K562 (cell line): Measurements from ENCODE around the gene TRMU. TPM values are rescaled to one million over a fixed set of nuclear protein-coding genes. Genes with fewer than 3 reads are reported as not detected.

Experiments
- ATAC-seq: fragments of 200-7000 bp; cut with Tn5 transposase; 3 replicates; pipeline ENCODE4 v1.9.1; 2020; ENCODE audit warnings: moderate library complexity
- BruUV-seq: library from RNA; stranded (reverse); fragments of 400-500 nt; replicated peaks from 2 replicates; lab custom pipeline; 2021; lab: Mats Ljungman, UMichigan
- CTCF ChIA-PET: fragments of 300-600 bp; formaldehyde crosslinking; extraction: SDS; loops from one replicate; lab custom pipeline; 2021; ENCODE audit warnings: low intra/inter-chr PET ratio; lab: Yijun Ruan, JAX
- POLR2A ChIA-PET: fragments of 300-600, 350-650 bp; sonication (Branson Sonifier 250); formaldehyde crosslinking; extraction: SDS; loops from one replicate; lab custom pipeline; 2021; ENCODE audit warnings: antibody characterized with exemption, inconsistent platforms; lab: Yijun Ruan, JAX
- DNase-seq, 4 experiments: peaks; one replicate each; pipeline versions ENCODE4 v3.0.0 to v3.0.0-alpha.2; 2011 to 2018; ENCODE audit warnings: low spot score in 3 of 4, mixed read lengths in 3 of 4; ENCODE audit errors: extremely low read depth in 1 of 4
- FAIRE-seq: peaks from 2 replicates; lab custom pipeline; 2011; peaks lifted over from hg19 to GRCh38; lab: Jason Lieb, UNC
- H2AFZ ChIP-seq: 2 replicates; pipeline ENCODE4 v1.6.0; 2011; ENCODE audit warnings: low read depth, low read length, control low read depth, inconsistent platforms
- H3K27ac ChIP-seq: fragments of 200-600 bp; 3 replicates; pipeline ENCODE4 v1.8.0; 2011; ENCODE audit warnings: low read depth, mild to moderate bottlenecking, control low read depth, inconsistent platforms, low read length, moderate library complexity, mixed read lengths; ENCODE audit errors: extremely low read depth
- H3K27me3 ChIP-seq, 2 experiments: fragments of 300-600 bp in 1 of 2; 2 replicates in 1 of 2; 3 replicates in 1 of 2; pipeline versions ENCODE4 v1.6.0 to v1.8.0; 2011; ENCODE audit warnings: inconsistent platforms in 2 of 2, low read length in 2 of 2, mild to moderate bottlenecking in 1 of 2, mixed read lengths in 1 of 2, moderate library complexity in 1 of 2; ENCODE audit not compliant: control insufficient read depth in 2 of 2, insufficient read depth in 2 of 2
- H3K36me3 ChIP-seq: fragments of 300-600 bp; 3 replicates; pipeline ENCODE4 v1.8.0; 2011; ENCODE audit warnings: mild to moderate bottlenecking, low read length, inconsistent platforms; ENCODE audit not compliant: control insufficient read depth, insufficient read depth
- H3K4me1 ChIP-seq, 2 experiments: fragments of 200-600 bp in 1 of 2; replicated peaks in 1 of 2; 2 replicates in 1 of 2; 3 replicates in 1 of 2; pipeline versions ENCODE4 v1.5.1 to v1.8.0; 2011; ENCODE audit warnings: inconsistent platforms in 2 of 2, low read length in 2 of 2, mild to moderate bottlenecking in 1 of 2, mixed read lengths in 1 of 2, moderate library complexity in 1 of 2; ENCODE audit not compliant: control insufficient read depth in 2 of 2, insufficient read depth in 2 of 2
- H3K4me2 ChIP-seq: 2 replicates; pipeline ENCODE4 v1.6.1; 2011; ENCODE audit warnings: low read length, control low read depth, inconsistent platforms, mixed read lengths; ENCODE audit not compliant: insufficient read depth
- H3K4me3 ChIP-seq: fragments of 200-600 bp; sonication (generic), shearing (Covaris generic); 2 replicates; pipeline ENCODE4 v1.5.1; 2016; ENCODE audit warnings: control low read depth, inconsistent platforms
- H3K79me2 ChIP-seq: fragments of 200-600 bp; 3 replicates; pipeline ENCODE4 v1.8.0; 2011; ENCODE audit warnings: low read length, inconsistent platforms; ENCODE audit not compliant: control insufficient read depth, insufficient read depth
- H3K9ac ChIP-seq, 2 experiments: 2 replicates each; pipeline versions ENCODE4 v1.6.0 to v1.6.1; 2011; ENCODE audit warnings: low read depth in 2 of 2, low read length in 2 of 2, control low read depth in 1 of 2, inconsistent platforms in 1 of 2, mild to moderate bottlenecking in 1 of 2, mixed read lengths in 1 of 2; ENCODE audit not compliant: insufficient read depth in 1 of 2
- H3K9me1 ChIP-seq: one replicate; pipeline ENCODE4 v1.6.0; 2011; ENCODE audit warnings: inconsistent platforms, mild to moderate bottlenecking, low read length, moderate library complexity; ENCODE audit not compliant: control insufficient read depth, insufficient read depth
- H3K9me3 ChIP-seq: replicated peaks from 2 replicates; pipeline ENCODE4 v1.5.1; 2011; ENCODE audit warnings: low read depth, low read length, inconsistent platforms; ENCODE audit not compliant: control insufficient read depth, insufficient read depth
- H4K20me1 ChIP-seq: replicated peaks from 2 replicates; pipeline ENCODE4 v1.6.1; 2011; ENCODE audit warnings: low read length, inconsistent platforms, mixed read lengths; ENCODE audit not compliant: control insufficient read depth, insufficient read depth
- RBM15 ChIP-seq: fragments of 200-400 bp; formaldehyde crosslinking; IDR thresholded peaks from 2 replicates; pipeline ENCODE4 v1.6.1; 2018; ENCODE audit warnings: mild to moderate bottlenecking, low read length, moderate library complexity; ENCODE audit not compliant: insufficient read depth
- STAG1 ChIP-seq: sonication (generic); formaldehyde crosslinking; IDR thresholded peaks from 2 replicates; pipeline ENCODE4 v1.5.0; 2020; ENCODE audit warnings: missing genetic modification reagents, borderline replicate concordance
- WGBS: fragments of 100-300 bp; shearing (Covaris generic); methylation state at CpG from one replicate; pipeline ENCODE4 v1.1.6; 2016; ENCODE audit warnings: low coverage, mixed read lengths; ENCODE audit not compliant: insufficient coverage; ENCODE audit errors: missing lambda C conversion rate; 5-methylcytosine and 5-hydroxymethylcytosine counted together
- in situ Hi-C: fragments of 300-500 bp; cut with MboI; formaldehyde crosslinking; loops from 4 replicates; pipeline ENCODE4 v1.15.0; 2018; ENCODE audit warnings: inconsistent platforms, mixed read lengths
- intact Hi-C: fragments of 100-400 bp; cut with micrococcal nuclease; formaldehyde crosslinking; loops from 2 replicates; pipeline ENCODE4 v1.14.2; 2022
- polyA plus RNA-seq, 8 experiments: library from polyadenylated mRNA; depleted of rRNA in 4 of 8; stranded (reverse) in 5 of 8; unstranded in 3 of 8; fragments of >200 nt; fragmentation: Nextera tagmentation in 2 of 8; fragmentation: Illumina TruSeq in 1 of 8; extraction: Ambion mirVana in 2 of 8; extraction: Trizol in 1 of 8; gene quantifications; 2 replicates each; pipeline versions ENCODE4 v1.2.1 to v1.2.3, GENCODE V29; 2011 to 2014; ENCODE audit warnings: inconsistent platforms in 1 of 8, missing spikeins in 1 of 8
- total RNA-seq, 7 experiments: library from RNA; depleted of rRNA in 6 of 7; stranded (reverse); fragments of >200 nt in 6 of 7; fragmentation: Illumina TruSeq in 2 of 7; extraction: Trizol in 2 of 7; gene quantifications; 2 replicates each; pipeline versions ENCODE4 v1.2.1 to v1.2.3, GENCODE V29; 2011 to 2021; ENCODE audit warnings: low replicate concordance in 1 of 7
- TF ChIP-seq, protein P1 (sequence below): fragments of 450-650 bp; IDR thresholded peaks from 2 replicates; pipeline ENCODE4 v1.6.1; 2016; ENCODE audit warnings: low read depth

TRMU gene
- total and polyA plus RNA-seq, 9 of the 15 experiments (the other 6 are each of a cell fraction or from before 2014, with no cell fraction given) = 2.3 to 49.9 (median 35.3) TPM

DNA sequence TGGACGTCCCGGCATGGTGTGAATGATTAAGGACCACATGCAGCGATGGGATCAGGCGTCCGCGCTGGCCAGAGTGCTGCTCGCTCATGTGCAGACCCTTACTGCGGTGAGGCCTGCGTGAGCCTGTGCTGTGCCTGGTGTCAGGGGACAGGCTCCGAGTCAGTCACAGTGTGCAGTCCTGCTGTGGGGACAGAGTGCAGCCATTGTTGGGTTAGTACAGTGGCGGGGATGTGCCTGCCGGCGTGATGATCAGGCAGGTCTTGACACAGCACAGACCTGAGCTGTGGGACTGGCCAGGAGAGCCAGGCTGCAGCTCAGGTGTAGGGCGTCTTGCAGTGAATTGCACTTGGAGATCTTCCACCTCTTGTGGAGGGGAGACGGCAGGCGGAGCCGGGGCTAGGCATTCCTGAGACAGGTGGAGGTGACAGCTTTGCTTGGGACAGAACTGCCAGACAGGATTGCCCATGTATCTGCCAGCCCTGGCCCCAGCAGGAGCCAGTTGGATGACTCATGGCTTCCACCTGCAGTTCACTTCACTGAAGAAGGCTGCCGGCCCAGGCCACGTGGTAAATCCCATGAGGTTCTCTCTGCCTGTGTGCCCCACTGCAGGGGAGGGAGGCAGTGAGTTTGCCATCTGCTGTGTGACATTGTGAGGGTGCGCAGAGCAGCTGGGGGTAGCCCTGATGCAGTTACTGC, 17.3 kb downstream of the TRMU start:
- H3K27me3 ChIP-seq = no peaks in the 10 kb centered on the region
- intact Hi-C loops (no loop called here), in situ Hi-C loops (no loop called here)
- H3K9me3 ChIP-seq = no peaks in the 10 kb centered on the region
- TSS peak; percentile 28 for BruUV-seq
- H3K27ac ChIP-seq = no peak overlapping the region
- FAIRE-seq (no peak), DNase-seq (no peak), ATAC-seq (no peak)
- no peaks in the 10 kb centered on the region; a peak in 1 of 5 replicates for H3K4me1 ChIP-seq
- TF ChIP-seq, protein P1, sequence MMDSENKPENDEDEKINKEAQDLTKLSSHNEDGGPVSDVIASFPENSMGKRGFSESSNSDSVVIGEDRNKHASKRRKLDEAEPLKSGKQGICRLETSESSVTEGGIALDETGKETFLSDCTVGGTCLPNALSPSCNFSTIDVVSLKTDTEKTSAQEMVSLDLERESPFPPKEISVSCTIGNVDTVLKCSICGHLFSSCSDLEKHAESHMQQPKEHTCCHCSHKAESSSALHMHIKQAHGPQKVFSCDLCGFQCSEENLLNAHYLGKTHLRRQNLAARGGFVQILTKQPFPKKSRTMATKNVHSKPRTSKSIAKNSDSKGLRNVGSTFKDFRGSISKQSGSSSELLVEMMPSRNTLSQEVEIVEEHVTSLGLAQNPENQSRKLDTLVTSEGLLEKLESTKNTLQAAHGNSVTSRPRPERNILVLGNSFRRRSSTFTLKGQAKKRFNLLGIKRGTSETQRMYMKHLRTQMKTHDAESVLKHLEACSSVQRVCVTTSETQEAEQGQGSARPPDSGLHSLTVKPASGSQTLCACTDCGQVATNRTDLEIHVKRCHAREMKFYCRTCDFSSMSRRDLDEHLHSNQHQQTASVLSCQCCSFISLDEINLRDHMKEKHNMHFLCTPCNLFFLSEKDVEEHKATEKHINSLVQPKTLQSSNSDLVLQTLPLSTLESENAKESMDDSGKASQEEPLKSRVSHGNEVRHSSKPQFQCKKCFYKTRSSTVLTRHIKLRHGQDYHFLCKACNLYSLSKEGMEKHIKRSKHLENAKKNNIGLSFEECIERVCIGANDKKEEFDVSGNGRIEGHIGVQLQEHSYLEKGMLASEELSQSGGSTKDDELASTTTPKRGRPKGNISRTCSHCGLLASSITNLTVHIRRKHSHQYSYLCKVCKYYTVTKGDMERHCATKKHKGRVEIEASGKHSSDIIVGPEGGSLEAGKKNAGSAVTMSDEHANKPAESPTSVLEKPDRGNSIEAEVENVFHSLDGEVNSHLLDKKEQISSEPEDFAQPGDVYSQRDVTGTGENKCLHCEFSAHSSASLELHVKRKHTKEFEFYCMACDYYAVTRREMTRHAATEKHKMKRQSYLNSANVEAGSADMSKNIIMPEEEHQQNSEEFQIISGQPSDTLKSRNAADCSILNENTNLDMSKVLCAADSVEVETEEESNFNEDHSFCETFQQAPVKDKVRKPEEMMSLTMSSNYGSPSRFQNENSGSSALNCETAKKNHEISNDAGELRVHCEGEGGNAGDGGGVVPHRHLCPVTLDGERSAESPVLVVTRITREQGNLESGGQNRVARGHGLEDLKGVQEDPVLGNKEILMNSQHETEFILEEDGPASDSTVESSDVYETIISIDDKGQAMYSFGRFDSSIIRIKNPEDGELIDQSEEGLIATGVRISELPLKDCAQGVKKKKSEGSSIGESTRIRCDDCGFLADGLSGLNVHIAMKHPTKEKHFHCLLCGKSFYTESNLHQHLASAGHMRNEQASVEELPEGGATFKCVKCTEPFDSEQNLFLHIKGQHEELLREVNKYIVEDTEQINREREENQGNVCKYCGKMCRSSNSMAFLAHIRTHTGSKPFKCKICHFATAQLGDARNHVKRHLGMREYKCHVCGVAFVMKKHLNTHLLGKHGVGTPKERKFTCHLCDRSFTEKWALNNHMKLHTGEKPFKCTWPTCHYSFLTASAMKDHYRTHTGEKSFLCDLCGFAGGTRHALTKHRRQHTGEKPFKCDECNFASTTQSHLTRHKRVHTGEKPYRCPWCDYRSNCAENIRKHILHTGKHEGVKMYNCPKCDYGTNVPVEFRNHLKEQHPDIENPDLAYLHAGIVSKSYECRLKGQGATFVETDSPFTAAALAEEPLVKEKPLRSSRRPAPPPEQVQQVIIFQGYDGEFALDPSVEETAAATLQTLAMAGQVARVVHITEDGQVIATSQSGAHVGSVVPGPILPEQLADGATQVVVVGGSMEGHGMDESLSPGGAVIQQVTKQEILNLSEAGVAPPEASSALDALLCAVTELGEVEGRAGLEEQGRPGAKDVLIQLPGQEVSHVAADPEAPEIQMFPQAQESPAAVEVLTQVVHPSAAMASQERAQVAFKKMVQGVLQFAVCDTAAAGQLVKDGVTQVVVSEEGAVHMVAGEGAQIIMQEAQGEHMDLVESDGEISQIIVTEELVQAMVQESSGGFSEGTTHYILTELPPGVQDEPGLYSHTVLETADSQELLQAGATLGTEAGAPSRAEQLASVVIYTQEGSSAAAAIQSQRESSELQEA = no peak
- TF ChIP-seq RBM15 (no peak), STAG1 (CRISPR knock-in tag) (no peak)
- H3K9me1 ChIP-seq = no peaks in the 10 kb centered on the region
- ChIA-PET POLR2A (no interaction called here), CTCF (no interaction called here)
- no peak overlapping the region for H3K4me2 ChIP-seq
- 90% methylated on average over 11 of the region's 20 CpGs for WGBS
- no peaks in the 10 kb centered on the region for H3K79me2 ChIP-seq
- peaks cover 3% of the 10 kb centered on the region; the same call in 1 of the 2 replicates for H4K20me1 ChIP-seq
- H3K9ac ChIP-seq = no peak overlapping the region
- no peak overlapping the region for H3K4me3 ChIP-seq
- H3K36me3 ChIP-seq = peaks cover 76% of the 10 kb centered on the region; the same call in 2 of the 3 replicates
- H2AFZ ChIP-seq = no peak overlapping the region
